ENCODE results near the gene UCK2.

DNA sequence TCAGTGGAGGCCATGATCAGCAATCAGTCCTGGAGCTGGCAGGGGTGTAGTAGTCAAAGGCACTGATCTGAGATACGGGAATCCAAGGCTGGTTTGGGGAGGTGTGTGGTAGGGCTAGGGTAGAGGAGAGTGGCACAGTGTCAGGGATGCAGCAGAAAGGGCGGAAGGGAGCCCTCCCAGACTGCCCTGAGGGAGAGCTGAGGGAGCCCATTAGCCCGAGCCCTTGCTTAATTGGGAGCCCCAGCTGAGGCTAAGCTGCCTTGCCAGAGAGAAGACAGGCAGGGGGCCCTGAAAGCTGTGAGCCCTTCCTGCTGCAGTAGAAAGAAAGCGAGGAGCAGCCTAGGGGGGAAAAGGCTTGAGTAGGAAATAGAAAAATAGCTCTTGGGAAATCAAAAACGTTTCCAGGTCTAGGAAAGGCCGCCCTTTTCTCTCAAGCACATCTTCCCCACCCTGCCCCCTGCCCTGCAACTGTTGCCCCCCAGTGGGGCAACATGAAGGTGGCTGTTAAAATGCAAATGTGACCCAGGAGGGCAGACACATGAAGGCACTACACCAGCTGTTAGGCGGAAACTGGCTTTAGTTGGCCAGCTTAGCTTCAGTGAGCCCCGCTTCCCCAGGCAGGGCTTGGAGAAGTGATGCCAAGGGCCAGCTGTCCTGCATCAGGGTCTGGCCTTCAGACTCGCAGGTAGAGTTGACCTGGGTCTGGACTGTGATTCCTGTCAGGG lies 106.2 kb downstream of the UCK2 start:
- TF ChIP-seq, protein P1, sequence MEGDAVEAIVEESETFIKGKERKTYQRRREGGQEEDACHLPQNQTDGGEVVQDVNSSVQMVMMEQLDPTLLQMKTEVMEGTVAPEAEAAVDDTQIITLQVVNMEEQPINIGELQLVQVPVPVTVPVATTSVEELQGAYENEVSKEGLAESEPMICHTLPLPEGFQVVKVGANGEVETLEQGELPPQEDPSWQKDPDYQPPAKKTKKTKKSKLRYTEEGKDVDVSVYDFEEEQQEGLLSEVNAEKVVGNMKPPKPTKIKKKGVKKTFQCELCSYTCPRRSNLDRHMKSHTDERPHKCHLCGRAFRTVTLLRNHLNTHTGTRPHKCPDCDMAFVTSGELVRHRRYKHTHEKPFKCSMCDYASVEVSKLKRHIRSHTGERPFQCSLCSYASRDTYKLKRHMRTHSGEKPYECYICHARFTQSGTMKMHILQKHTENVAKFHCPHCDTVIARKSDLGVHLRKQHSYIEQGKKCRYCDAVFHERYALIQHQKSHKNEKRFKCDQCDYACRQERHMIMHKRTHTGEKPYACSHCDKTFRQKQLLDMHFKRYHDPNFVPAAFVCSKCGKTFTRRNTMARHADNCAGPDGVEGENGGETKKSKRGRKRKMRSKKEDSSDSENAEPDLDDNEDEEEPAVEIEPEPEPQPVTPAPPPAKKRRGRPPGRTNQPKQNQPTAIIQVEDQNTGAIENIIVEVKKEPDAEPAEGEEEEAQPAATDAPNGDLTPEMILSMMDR (IDR thresholded peaks at IDR 0.05; ENCODE audit: low read length), result no peak
- TF ChIP-seq EZH2 (optimal IDR thresholded peaks at IDR 0.05; ENCODE audit: low read depth, low read length) (no peak), EZH2phosphoT487 (IDR thresholded peaks at IDR 0.05; ENCODE audit: low read length) (no peak)

Data from MM.1S (cell line).